Measurements from ENCODE around the gene IKZF4. TPM values are rescaled to one million over a fixed set of nuclear protein-coding genes. Genes with fewer than 3 reads are reported as not detected.
A peak's percentile ranks its signal among the peaks of the same experiment; 100 is the strongest.

Gene IKZF4
- total RNA-seq, 1 experiment from 2014 or later = 7.3 TPM

- Mint-ChIP-seq H3K4me3 (ENCODE audit: low read depth, unreplicated experiment) (no peak overlapping the region), H3K27ac (ENCODE audit: unreplicated experiment) (no peak overlapping the region), H3K27me3 (ENCODE audit: unreplicated experiment) (no peaks in the 10 kb centered on the region), H3K9me3 (ENCODE audit: low read depth, unreplicated experiment) (no peaks in the 10 kb centered on the region), H3K36me3 (ENCODE audit: insufficient read depth, unreplicated experiment) (peaks cover 32% of the 10 kb centered on the region), H3K4me1 (ENCODE audit: low read depth, unreplicated experiment) (peaks cover 31% of the 10 kb centered on the region)
- intact Hi-C loops (cut with micrococcal nuclease; ENCODE audit: unreplicated experiment) = no loop called here
- no TSS peak for BruUV-seq (replicated peaks)
- no peak for DNase-seq
- TF ChIP-seq CTCF (IDR thresholded peaks at IDR 0.05; ENCODE audit: unreplicated experiment) = no peak
- CTCF ChIA-PET = no interaction called here
Measured at GRCh38 chr12:56004211-56004610, 16.6 kb upstream of the IKZF4 start.

- peak; percentile 76 for DNase-seq
- no TSS peak for BruUV-seq (replicated peaks)
- Mint-ChIP-seq H3K36me3 (ENCODE audit: insufficient read depth, unreplicated experiment) (peaks cover 28% of the 10 kb centered on the region), H3K4me3 (ENCODE audit: low read depth, unreplicated experiment) (peak overlapping the region; percentile 78), H3K4me1 (ENCODE audit: low read depth, unreplicated experiment) (peaks cover 16% of the 10 kb centered on the region), H3K27ac (ENCODE audit: unreplicated experiment) (peak overlapping the region; percentile 30), H3K27me3 (ENCODE audit: unreplicated experiment) (no peaks in the 10 kb centered on the region), H3K9me3 (ENCODE audit: low read depth, unreplicated experiment) (no peaks in the 10 kb centered on the region)
- no peak for TF ChIP-seq CTCF (IDR thresholded peaks at IDR 0.05; ENCODE audit: unreplicated experiment)
- intact Hi-C loops (cut with micrococcal nuclease; ENCODE audit: unreplicated experiment) = no loop called here
- CTCF ChIA-PET = interaction anchor here (0.6 to 2.8 kb wide), 10 partner anchors 9 to 537 kb away, joined by 3 to 20 read pairs (median 6); partner anchors contain the start of genes PA2G4 and SUOX
Measured at GRCh38 chr12:56007564-56008559, 13.0 kb upstream of the IKZF4 start.

GRCh38 chr12:56010111-56010570 lies 10.7 kb upstream of the IKZF4 start:
- Mint-ChIP-seq H3K36me3 (ENCODE audit: insufficient read depth, unreplicated experiment) (peaks cover 22% of the 10 kb centered on the region), H3K27me3 (ENCODE audit: unreplicated experiment) (no peaks in the 10 kb centered on the region), H3K4me3 (ENCODE audit: low read depth, unreplicated experiment) (no peak overlapping the region), H3K27ac (ENCODE audit: unreplicated experiment) (peak overlapping the region; percentile 48), H3K9me3 (ENCODE audit: low read depth, unreplicated experiment) (no peaks in the 10 kb centered on the region), H3K4me1 (ENCODE audit: low read depth, unreplicated experiment) (peaks cover 26% of the 10 kb centered on the region)
- DNase-seq = no peak
- intact Hi-C loops (cut with micrococcal nuclease; ENCODE audit: unreplicated experiment) = no loop called here
- CTCF ChIA-PET = no interaction called here
- TF ChIP-seq CTCF (IDR thresholded peaks at IDR 0.05; ENCODE audit: unreplicated experiment) = no peak
- TSS peak; percentile 37 for BruUV-seq (replicated peaks)

GRCh38 chr12:56011509-56012090 lies 9.2 kb upstream of the IKZF4 start:
- H3K9me3 Mint-ChIP-seq (ENCODE audit: low read depth, unreplicated experiment) = no peaks in the 10 kb centered on the region
- no TSS peak for BruUV-seq (replicated peaks)
- H3K27me3 Mint-ChIP-seq (ENCODE audit: unreplicated experiment) = no peaks in the 10 kb centered on the region
- no peak for TF ChIP-seq CTCF (IDR thresholded peaks at IDR 0.05; ENCODE audit: unreplicated experiment)
- H3K36me3 Mint-ChIP-seq (ENCODE audit: insufficient read depth, unreplicated experiment) = peaks cover 19% of the 10 kb centered on the region
- no peak overlapping the region for H3K4me3 Mint-ChIP-seq (ENCODE audit: low read depth, unreplicated experiment)
- H3K4me1 Mint-ChIP-seq (ENCODE audit: low read depth, unreplicated experiment) = peaks cover 25% of the 10 kb centered on the region
- CTCF ChIA-PET = interaction anchor here (0.6 kb wide), 2 partner anchors 16 to 44 kb away, joined by 5 to 8 read pairs; no protein-coding TSS in a partner anchor
- no peak for DNase-seq
- intact Hi-C loops (cut with micrococcal nuclease; ENCODE audit: unreplicated experiment) = no loop called here
- H3K27ac Mint-ChIP-seq (ENCODE audit: unreplicated experiment) = no peak overlapping the region

Measured in Calu3 (cell line).